Vagina (tissue), 2 donors: ENCODE results near the gene PPFIBP1. TPM values are rescaled to one million over a fixed set of nuclear protein-coding genes. Genes with fewer than 3 reads are reported as not detected.

Experiments
- DNase-seq, 2 donors: peaks; one replicate each; pipeline ENCODE4 v3.0.0-alpha.2; 2017; ENCODE audit errors: extremely low spot score in 2 of 2
- H3K27ac ChIP-seq: fragments of 200-600 bp; sonication (generic); one replicate; pipeline ENCODE4 v1.5.1; 2019
- H3K27me3 ChIP-seq: fragments of 200-600 bp; sonication (generic); one replicate; pipeline ENCODE4 v1.5.1; 2019
- H3K36me3 ChIP-seq, 2 donors: fragments of 200-600 bp; sonication (generic); one replicate each; pipeline ENCODE4 v1.5.1; 2017 to 2019
- H3K4me1 ChIP-seq: fragments of 200-600 bp; sonication (generic); one replicate; pipeline ENCODE4 v1.5.1; 2019
- H3K4me3 ChIP-seq, 2 donors: fragments of 200-600 bp; sonication (generic); 1 replicate in 1 of 2; 2 replicates in 1 of 2; pipeline ENCODE4 v1.5.1; 2016 to 2019
- H3K9me3 ChIP-seq: fragments of 200-600 bp; sonication (generic); one replicate; pipeline ENCODE4 v1.5.1; 2019
- POLR2A ChIP-seq, 2 donors: fragments of 450-650 bp; IDR thresholded peaks; one replicate each; pipeline ENCODE4 v1.6.1; 2017; ENCODE audit warnings: antibody characterized with exemption in 2 of 2, mild to moderate bottlenecking in 2 of 2, moderate library complexity in 2 of 2
- POLR2AphosphoS5 ChIP-seq, 2 donors: sonication (generic); formaldehyde crosslinking; IDR thresholded peaks; one replicate each; pipeline ENCODE4 v1.9.0; 2017; ENCODE audit warnings: antibody characterized with exemption in 2 of 2, mild to moderate bottlenecking in 2 of 2, low read depth in 1 of 2; ENCODE audit not compliant: insufficient read depth in 1 of 2
- intact Hi-C: fragments of 100-400 bp; cut with DNase I; formaldehyde crosslinking; loops from one replicate; pipeline ENCODE4 v1.15.1; 2023
- total RNA-seq: library from RNA; depleted of rRNA; stranded (reverse); fragments of >200 nt; gene quantifications from one replicate; pipeline ENCODE4 v1.2.3, GENCODE V29; 2016
- TF ChIP-seq, protein P1 (sequence below), 3 experiments: fragments of 450-650 bp in 2 of 3; fragments of 200-600 bp in 1 of 3; sonication (generic) in 1 of 3; IDR thresholded peaks; one replicate each; pipeline ENCODE4 v1.5.1; 2017 to 2019; ENCODE audit warnings: antibody characterized with exemption in 3 of 3, mild to moderate bottlenecking in 2 of 3, moderate library complexity in 2 of 3

Gene PPFIBP1
- total RNA-seq, 1 donor from 2014 or later = 101 TPM

DNA sequence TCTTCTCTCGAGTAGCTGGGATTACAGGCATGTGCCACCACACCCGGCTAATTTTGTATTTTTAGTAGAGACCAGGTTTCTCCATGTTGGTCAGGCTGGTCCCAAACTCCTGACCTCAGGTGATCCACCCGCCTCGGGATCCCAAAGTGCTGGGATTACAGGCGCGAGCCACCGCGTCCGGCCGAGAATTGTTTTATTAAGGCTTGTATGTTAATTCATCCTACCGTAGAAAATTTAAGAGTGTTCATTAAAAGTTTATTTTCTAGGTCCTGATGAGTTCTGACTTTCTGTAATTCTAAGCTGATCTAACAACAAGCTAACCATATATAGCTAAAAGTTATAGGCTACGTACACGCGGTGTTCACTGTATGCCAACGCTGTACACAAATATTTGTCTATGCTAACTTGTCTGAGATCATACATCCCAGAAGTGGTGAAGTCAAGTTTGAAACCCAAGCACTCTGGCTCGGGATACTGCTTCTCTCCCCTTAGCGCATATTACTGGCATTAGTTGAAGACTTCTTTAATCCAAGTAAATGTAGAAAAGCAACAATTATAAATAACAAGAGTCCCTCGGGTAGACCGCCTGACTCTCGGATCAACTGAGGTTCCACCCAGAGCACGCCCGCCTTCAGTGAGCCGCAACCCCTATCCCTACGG is 186.1 kb downstream of the PPFIBP1 start:
- Histone ChIP-seq H3K4me3 (peak overlapping the region; percentile 90 to 94), H3K27ac (peak overlapping the region; percentile 76), H3K27me3 (no peaks in the 10 kb centered on the region), H3K9me3 (no peaks in the 10 kb centered on the region), H3K4me1 (peaks cover 20% of the 10 kb centered on the region), H3K36me3 (peaks cover 0 to 1% of the 10 kb centered on the region in 2 donors)
- no peak for TF ChIP-seq POLR2AphosphoS5 (IDR thresholded peaks at IDR 0.05; ENCODE audit: insufficient read depth in 1 of 2, low read depth in 1 of 2)
- TF ChIP-seq, protein P1, sequence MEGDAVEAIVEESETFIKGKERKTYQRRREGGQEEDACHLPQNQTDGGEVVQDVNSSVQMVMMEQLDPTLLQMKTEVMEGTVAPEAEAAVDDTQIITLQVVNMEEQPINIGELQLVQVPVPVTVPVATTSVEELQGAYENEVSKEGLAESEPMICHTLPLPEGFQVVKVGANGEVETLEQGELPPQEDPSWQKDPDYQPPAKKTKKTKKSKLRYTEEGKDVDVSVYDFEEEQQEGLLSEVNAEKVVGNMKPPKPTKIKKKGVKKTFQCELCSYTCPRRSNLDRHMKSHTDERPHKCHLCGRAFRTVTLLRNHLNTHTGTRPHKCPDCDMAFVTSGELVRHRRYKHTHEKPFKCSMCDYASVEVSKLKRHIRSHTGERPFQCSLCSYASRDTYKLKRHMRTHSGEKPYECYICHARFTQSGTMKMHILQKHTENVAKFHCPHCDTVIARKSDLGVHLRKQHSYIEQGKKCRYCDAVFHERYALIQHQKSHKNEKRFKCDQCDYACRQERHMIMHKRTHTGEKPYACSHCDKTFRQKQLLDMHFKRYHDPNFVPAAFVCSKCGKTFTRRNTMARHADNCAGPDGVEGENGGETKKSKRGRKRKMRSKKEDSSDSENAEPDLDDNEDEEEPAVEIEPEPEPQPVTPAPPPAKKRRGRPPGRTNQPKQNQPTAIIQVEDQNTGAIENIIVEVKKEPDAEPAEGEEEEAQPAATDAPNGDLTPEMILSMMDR (IDR thresholded peaks at IDR 0.05) = no peak
- TF ChIP-seq POLR2A (IDR thresholded peaks at IDR 0.05) = no peak
- no peak for DNase-seq
- intact Hi-C loops = no loop called here

DNA sequence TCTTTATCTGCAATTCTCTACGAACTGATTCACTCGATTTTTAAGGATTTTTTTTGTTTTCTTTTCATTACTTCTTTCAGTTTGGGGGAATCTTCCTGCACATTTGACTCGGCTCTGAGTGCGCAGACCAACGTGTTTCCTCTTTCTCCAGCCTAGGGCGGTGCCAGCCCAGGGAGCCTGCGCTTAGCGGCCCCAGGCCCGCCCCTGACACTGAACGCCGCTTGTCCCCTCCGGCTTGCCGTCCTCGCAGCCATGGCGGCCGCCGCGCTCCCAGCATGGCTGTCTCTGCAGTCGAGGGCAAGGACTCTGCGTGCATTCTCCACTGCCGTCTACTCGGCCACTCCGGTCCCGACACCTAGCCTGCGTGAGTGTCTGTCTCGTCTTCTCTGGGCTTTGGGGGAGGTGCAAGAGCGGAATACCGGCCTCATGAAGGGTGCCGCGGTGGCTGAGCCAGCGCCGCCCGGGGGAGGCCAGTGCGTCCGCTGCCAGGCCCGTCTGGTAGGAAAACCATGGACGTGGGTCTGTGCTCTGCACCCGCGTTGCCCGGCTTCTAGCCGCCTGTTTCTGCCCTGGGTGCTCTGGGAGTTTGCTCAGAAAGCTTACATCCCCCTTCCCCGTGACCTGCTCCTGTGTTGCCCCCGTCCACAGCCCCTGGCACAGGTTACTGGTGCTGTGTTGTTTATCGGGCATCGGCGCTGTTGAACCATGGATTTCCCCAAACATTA is 186.7 kb downstream of the PPFIBP1 start, which contains the start of gene MRPS35:
MRPS35 (plus strand) TSS at position 241 of the 725 bp plus-strand sequence; CDS start at position 253, 12 bp downstream.
- DNase-seq = peak in 1 of 2 donors; percentile 95
- Histone ChIP-seq H3K4me3 (peak within 1 kb of the TSS; percentile 90 to 94), H3K27me3 (no peaks in the 10 kb centered on the region), H3K9me3 (no peaks in the 10 kb centered on the region), H3K36me3 (peaks cover 0 to 7% of the 10 kb centered on the region in 2 donors), H3K4me1 (peaks cover 20% of the 10 kb centered on the region), H3K27ac (peak within 1 kb of the TSS; percentile 76)
- intact Hi-C loops = no loop called here
- TF ChIP-seq POLR2A (IDR thresholded peaks at IDR 0.05) (peak in 1 of 2 donors; percentile 62), POLR2AphosphoS5 (IDR thresholded peaks at IDR 0.05; ENCODE audit: insufficient read depth in 1 of 2, low read depth in 1 of 2) (peak; percentile 96 to 97)
- TF ChIP-seq, protein P1 (IDR thresholded peaks at IDR 0.05) = peak in 1 of 3 experiments; percentile 26

DNA sequence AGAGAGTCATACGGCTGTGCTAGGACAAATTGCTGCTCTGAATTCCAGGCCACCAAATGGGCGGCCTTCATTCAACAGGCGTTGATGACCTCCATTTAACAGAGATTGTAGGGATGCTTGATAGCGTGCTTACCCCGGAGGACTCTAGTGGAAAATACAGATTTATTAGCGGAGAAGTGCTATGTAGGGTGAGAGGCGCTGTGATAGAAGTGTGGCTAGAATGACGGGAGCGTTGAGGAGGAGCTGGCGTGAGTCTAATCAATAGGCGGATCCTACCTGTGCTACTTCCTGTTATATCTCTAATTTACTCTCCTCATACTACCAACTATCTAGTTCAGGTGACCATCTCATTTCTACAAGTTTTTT is 187.3 kb downstream of the PPFIBP1 start:
- Histone ChIP-seq H3K4me3 (peak overlapping the region; percentile 90 to 94), H3K4me1 (peaks cover 20% of the 10 kb centered on the region), H3K9me3 (no peaks in the 10 kb centered on the region), H3K27me3 (no peaks in the 10 kb centered on the region), H3K36me3 (peaks cover 0 to 13% of the 10 kb centered on the region in 2 donors), H3K27ac (peak overlapping the region; percentile 76)
- intact Hi-C loops = no loop called here
- TF ChIP-seq POLR2AphosphoS5 (IDR thresholded peaks at IDR 0.05; ENCODE audit: insufficient read depth in 1 of 2, low read depth in 1 of 2) = no peak
- no peak for TF ChIP-seq POLR2A (IDR thresholded peaks at IDR 0.05)
- TF ChIP-seq, protein P1 (IDR thresholded peaks at IDR 0.05) = no peak
- DNase-seq = no peak

DNA sequence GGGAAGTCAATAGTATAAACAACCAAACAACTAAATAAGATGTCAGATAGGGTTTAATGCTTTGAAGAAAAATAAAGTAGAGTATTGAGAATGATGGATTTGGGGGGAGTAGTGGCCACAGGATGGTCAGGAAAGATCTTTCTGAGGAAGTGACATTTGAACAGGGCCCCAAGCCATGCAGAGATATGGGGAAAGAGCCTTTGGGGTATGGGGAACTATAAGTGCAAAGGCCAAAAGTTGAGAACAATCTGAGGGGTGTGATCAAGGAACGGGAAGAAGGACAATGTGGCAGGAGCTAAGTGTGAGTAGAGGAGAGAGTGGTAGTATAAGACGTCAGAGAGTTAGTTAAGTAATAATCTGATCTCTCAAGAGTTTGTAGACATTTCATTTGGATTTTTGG is 188.0 kb downstream of the PPFIBP1 start:
- Histone ChIP-seq H3K27ac (no peak overlapping the region), H3K36me3 (peaks cover 0 to 19% of the 10 kb centered on the region in 2 donors), H3K4me1 (peaks cover 20% of the 10 kb centered on the region), H3K9me3 (no peaks in the 10 kb centered on the region), H3K27me3 (no peaks in the 10 kb centered on the region), H3K4me3 (peak overlapping the region in 1 of 2 donors; percentile 90)
- intact Hi-C loops = no loop called here
- TF ChIP-seq, protein P1 (IDR thresholded peaks at IDR 0.05) = no peak
- TF ChIP-seq POLR2A (IDR thresholded peaks at IDR 0.05) (no peak), POLR2AphosphoS5 (IDR thresholded peaks at IDR 0.05; ENCODE audit: insufficient read depth in 1 of 2, low read depth in 1 of 2) (no peak)
- no peak for DNase-seq
